ENCODE results near the gene RPTOR. TPM values are rescaled to one million over a fixed set of nuclear protein-coding genes. Genes with fewer than 3 reads are reported as not detected.

The RPTOR gene
- total and polyA plus RNA-seq, 2 experiments from 2014 or later = 6.6 to 16.1 TPM

DNA sequence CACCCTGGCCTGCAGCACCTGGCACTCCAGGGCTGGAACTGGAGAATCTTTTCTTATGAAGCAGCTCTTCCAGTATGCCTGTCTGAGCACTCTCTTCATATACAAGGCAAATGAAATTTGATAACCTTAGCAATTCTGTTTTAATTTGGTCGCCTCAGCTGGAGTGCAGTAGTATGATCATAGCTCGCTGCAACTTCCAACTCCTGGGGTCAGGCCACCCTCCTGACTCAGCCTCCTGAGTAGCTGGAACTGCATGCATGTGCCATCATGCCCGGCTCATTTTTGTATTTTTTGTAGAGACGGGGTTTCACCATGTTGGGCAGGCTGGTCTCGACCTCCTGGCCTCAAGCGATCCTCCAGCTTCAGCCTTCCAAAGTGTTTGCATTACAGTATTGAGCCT lies 306.2 kb downstream of the RPTOR start:
- Histone ChIP-seq H3K36me3 (ENCODE audit: low read depth) (no peaks in the 10 kb centered on the region), H3F3A (ENCODE audit: insufficient read depth) (peaks cover 10% of the 10 kb centered on the region), H3K27ac (no peak overlapping the region), H3K79me2 (ENCODE audit: insufficient read depth) (no peaks in the 10 kb centered on the region), H3K4me1 (ENCODE audit: insufficient read depth) (peaks cover 19% of the 10 kb centered on the region), H3K4me3 (no peak overlapping the region), H4K20me1 (ENCODE audit: insufficient read depth) (no peaks in the 10 kb centered on the region), H3K9me3 (ENCODE audit: low read depth) (no peaks in the 10 kb centered on the region), H3K27me3 (replicated peaks; ENCODE audit: insufficient read depth) (no peaks in the 10 kb centered on the region), H3K9ac (no peak overlapping the region), H2AFZ (no peak overlapping the region), H3K4me2 (ENCODE audit: unreplicated experiment) (no peak overlapping the region), H3K9me2 (ENCODE audit: insufficient read depth) (no peaks in the 10 kb centered on the region)
- in situ Hi-C loops (cut with MboI) = no loop called here
- no peak for DNase-seq
- TF ChIP-seq EZH2phosphoT487 (IDR thresholded peaks at IDR 0.05; ENCODE audit: insufficient read depth, low read depth) (no peak), EZH2 (IDR thresholded peaks at IDR 0.05; ENCODE audit: insufficient read depth, poor library complexity, severe bottlenecking) (no peak)
- WGBS, 2 experiments (ENCODE audit: low coverage in 1 of 2, low lambda C conversion rate in 2 of 2, missing lambda C conversion rate in 2 of 2) = 83 to 87% methylated on average over 6 of the region's 6 CpGs

DNA sequence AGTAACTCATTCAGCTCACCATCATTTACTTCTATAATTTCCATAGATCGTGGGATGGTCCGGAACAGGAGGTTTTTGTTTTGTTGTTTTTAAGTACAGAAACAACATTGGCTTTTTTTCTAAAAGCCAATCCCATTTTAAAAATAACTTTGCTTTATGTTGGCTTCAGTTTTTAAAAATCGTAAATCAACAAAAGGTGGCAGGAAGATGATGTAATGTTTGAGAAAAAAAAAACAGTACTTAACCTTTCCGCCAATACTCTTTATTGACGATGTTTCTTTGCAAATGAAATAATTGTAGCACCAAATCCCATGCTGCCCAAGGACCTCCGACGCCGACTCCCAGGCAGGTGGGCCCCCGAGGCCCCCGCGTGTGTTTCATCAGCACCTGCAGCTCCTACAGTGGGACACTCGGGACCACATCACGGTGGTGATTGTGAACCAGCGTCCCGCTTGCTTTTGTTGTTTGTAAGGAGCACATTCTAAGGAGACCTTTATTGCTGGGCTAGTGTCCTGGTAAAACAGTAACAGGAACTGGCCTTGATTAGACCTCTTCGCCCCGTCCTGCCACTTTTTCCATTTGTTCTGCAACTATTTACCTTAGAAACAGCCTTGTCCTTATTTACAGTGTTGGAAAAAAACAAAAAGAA lies 306.8 kb downstream of the RPTOR start:
- Histone ChIP-seq H3K4me3 (no peak overlapping the region), H3K27me3 (replicated peaks; ENCODE audit: insufficient read depth) (no peaks in the 10 kb centered on the region), H3K4me1 (ENCODE audit: insufficient read depth) (peaks cover 25% of the 10 kb centered on the region), H3K36me3 (ENCODE audit: low read depth) (no peaks in the 10 kb centered on the region), H3K79me2 (ENCODE audit: insufficient read depth) (no peaks in the 10 kb centered on the region), H3F3A (ENCODE audit: insufficient read depth) (peaks cover 16% of the 10 kb centered on the region), H3K9me2 (ENCODE audit: insufficient read depth) (no peaks in the 10 kb centered on the region), H3K9ac (no peak overlapping the region), H3K9me3 (ENCODE audit: low read depth) (no peaks in the 10 kb centered on the region), H3K4me2 (ENCODE audit: unreplicated experiment) (no peak overlapping the region), H2AFZ (no peak overlapping the region), H3K27ac (no peak overlapping the region), H4K20me1 (ENCODE audit: insufficient read depth) (no peaks in the 10 kb centered on the region)
- no peak for TF ChIP-seq EZH2 (IDR thresholded peaks at IDR 0.05; ENCODE audit: insufficient read depth, poor library complexity, severe bottlenecking)
- TF ChIP-seq EZH2phosphoT487 (IDR thresholded peaks at IDR 0.05; ENCODE audit: insufficient read depth, low read depth) = no peak
- no peak for DNase-seq
- in situ Hi-C loops (cut with MboI) = no loop called here
- 97 to 98% methylated on average over 17 of the region's 17 CpGs for WGBS, 2 experiments (ENCODE audit: low coverage in 1 of 2, low lambda C conversion rate in 2 of 2, missing lambda C conversion rate in 2 of 2)

DNA sequence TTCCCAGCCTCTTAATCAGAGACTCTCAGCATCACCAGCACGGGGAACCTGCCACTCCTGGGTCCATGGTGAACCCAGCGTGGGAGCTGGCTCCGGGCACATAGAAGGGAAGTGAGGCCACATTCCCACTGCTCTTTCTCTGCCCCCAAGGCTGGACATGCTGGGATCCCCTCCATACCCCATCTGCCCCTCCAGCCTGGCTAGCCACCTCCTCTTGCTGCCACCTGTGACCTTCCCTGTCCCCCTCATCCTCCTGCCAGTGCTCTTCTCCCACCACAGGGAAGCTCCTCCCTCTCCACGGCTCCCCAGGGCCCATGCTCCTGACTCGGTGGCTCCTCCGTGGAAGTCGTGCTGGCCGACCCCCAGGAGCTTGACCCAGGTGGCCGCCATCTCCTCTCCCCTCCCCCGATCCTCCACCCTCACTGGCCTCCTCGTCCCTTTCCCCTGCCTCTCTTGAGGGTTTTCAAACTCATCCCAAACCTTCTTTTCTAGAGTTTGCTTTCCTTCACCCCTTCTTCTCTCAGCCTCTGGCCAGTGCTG lies 307.9 kb downstream of the RPTOR start:
- Histone ChIP-seq H3K9me3 (ENCODE audit: low read depth) (no peaks in the 10 kb centered on the region), H3K79me2 (ENCODE audit: insufficient read depth) (no peaks in the 10 kb centered on the region), H3K9me2 (ENCODE audit: insufficient read depth) (no peaks in the 10 kb centered on the region), H4K20me1 (ENCODE audit: insufficient read depth) (no peaks in the 10 kb centered on the region), H3K27ac (no peak overlapping the region), H3F3A (ENCODE audit: insufficient read depth) (peaks cover 18% of the 10 kb centered on the region), H3K27me3 (replicated peaks; ENCODE audit: insufficient read depth) (no peaks in the 10 kb centered on the region), H3K4me2 (ENCODE audit: unreplicated experiment) (no peak overlapping the region), H2AFZ (no peak overlapping the region), H3K36me3 (ENCODE audit: low read depth) (no peaks in the 10 kb centered on the region), H3K9ac (no peak overlapping the region), H3K4me1 (ENCODE audit: insufficient read depth) (peaks cover 32% of the 10 kb centered on the region), H3K4me3 (no peak overlapping the region)
- WGBS, 2 experiments (ENCODE audit: low coverage in 1 of 2, low lambda C conversion rate in 2 of 2, missing lambda C conversion rate in 2 of 2) = 97 to 100% methylated on average over 6 to 11 of the region's 11 CpGs
- TF ChIP-seq EZH2 (IDR thresholded peaks at IDR 0.05; ENCODE audit: insufficient read depth, poor library complexity, severe bottlenecking) (no peak), EZH2phosphoT487 (IDR thresholded peaks at IDR 0.05; ENCODE audit: insufficient read depth, low read depth) (no peak)
- no peak for DNase-seq
- in situ Hi-C loops (cut with MboI) = no loop called here

DNA sequence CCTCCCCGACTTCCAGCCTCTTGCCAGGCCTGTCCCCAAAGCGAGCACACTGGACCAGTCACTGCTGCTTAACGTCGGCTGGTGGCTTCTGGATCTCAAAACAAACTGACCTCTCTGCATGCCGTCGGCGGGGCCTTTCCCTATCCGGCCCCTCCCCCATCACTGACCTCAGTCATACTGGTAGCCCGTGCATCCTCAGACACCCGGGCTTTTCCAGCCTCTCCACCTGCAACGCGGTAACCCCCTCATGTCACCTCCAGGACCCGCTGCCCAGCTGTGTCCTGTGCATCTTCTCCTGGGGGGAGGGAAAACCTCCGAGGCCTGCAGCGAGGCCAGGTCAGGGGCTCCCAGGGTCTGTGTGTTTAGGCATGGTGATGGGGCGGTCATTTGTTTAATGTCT lies 308.4 kb downstream of the RPTOR start:
- Histone ChIP-seq H3K4me2 (ENCODE audit: unreplicated experiment) (no peak overlapping the region), H3K4me3 (no peak overlapping the region), H3K9ac (no peak overlapping the region), H3K9me3 (ENCODE audit: low read depth) (no peaks in the 10 kb centered on the region), H3K9me2 (ENCODE audit: insufficient read depth) (no peaks in the 10 kb centered on the region), H3K4me1 (ENCODE audit: insufficient read depth) (peaks cover 32% of the 10 kb centered on the region), H3K27me3 (replicated peaks; ENCODE audit: insufficient read depth) (no peaks in the 10 kb centered on the region), H3K79me2 (ENCODE audit: insufficient read depth) (no peaks in the 10 kb centered on the region), H3F3A (ENCODE audit: insufficient read depth) (peaks cover 18% of the 10 kb centered on the region), H2AFZ (no peak overlapping the region), H3K27ac (0 out of 2 replicates have a peak overlapping the region, but pooled peaks have one; percentile 67), H4K20me1 (ENCODE audit: insufficient read depth) (no peaks in the 10 kb centered on the region), H3K36me3 (ENCODE audit: low read depth) (no peaks in the 10 kb centered on the region)
- no peak for DNase-seq
- in situ Hi-C loops (cut with MboI) = no loop called here
- WGBS, 2 experiments (ENCODE audit: low coverage in 1 of 2, low lambda C conversion rate in 2 of 2, missing lambda C conversion rate in 2 of 2) = 87 to 91% methylated on average over 11 to 16 of the region's 16 CpGs
- TF ChIP-seq EZH2 (IDR thresholded peaks at IDR 0.05; ENCODE audit: insufficient read depth, poor library complexity, severe bottlenecking) = no peak
- no peak for TF ChIP-seq EZH2phosphoT487 (IDR thresholded peaks at IDR 0.05; ENCODE audit: insufficient read depth, low read depth)
